T-helper 2 cell treated with Interferon-gamma antibody and Interleukin-4, amounts not matched to agents 100 ng/mL and 5 ng/mL, for 36 hours (primary cell): Measurements from ENCODE around the gene SMIM38. TPM values are rescaled to one million over a fixed set of nuclear protein-coding genes. Genes with fewer than 3 reads are reported as not detected.

Experiments
- intact Hi-C: fragments of 100-400 bp; cut with micrococcal nuclease; formaldehyde crosslinking; loops from one replicate; pipeline ENCODE4 v1.15.1; 2023
- total RNA-seq: library from RNA; stranded (reverse); gene quantifications from 2 replicates; pipeline ENCODE4 v1.2.3, GENCODE V29; 2022

Gene SMIM38
- total RNA-seq, 1 donor from 2014 or later: 0.43 TPM

DNA sequence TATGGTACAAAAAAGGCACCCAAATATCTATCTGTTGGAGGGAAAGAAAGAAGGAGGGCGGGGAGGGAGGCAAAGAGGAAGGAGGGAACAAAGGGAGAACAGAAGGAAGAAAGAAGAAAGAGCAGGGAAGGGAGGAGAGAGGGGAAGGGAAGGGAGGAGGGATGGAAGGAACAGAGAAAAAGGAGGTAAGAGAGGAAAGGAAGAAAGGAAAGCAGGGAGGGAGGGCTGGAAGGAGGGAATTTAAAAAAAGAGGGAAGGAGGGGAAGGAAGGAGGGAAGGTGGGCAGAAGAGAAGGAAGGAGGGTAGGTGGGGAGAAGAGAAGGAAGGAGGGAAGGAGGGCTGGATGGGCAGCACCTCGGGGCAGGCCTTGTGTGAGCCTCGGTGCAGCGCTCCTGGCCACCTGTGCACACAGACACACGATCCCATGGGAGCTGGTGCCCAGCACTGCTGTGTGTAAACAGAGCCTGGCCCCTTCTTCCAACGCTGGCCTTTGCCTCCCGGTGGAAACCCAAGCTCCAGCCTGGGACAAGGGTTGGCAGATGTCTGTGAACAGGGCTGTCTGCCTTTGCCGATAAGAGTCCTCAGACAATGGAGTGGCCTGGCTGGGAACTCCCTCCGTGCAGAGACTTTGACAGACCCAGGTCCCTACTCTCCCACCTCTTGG lies 23.2 kb downstream of the SMIM38 start:
- intact Hi-C loops: no loop called here

DNA sequence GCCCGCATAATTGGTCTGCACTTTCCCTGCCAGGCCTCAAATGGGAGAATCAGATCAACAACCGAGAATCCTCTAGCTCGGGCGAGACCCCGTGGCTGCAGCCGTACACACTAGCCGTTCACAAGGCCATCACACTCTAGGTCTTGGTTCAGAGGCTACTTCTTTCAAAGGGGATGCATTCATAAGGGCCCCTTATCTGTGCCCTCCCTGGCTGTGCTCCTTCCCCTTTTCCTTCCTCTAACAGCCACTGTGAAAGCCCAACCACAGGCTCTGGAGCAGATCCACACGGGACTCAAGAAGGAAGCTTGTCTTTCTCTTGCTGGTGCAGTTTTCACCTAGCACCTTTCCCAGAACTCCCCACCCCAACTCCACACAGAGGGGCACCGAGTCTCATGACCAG lies 24.5 kb downstream of the SMIM38 start:
- intact Hi-C loops: no loop called here

GRCh38 chr11:69180726-69181125 lies 25.0 kb downstream of the SMIM38 start:
- intact Hi-C loops: no loop called here

DNA sequence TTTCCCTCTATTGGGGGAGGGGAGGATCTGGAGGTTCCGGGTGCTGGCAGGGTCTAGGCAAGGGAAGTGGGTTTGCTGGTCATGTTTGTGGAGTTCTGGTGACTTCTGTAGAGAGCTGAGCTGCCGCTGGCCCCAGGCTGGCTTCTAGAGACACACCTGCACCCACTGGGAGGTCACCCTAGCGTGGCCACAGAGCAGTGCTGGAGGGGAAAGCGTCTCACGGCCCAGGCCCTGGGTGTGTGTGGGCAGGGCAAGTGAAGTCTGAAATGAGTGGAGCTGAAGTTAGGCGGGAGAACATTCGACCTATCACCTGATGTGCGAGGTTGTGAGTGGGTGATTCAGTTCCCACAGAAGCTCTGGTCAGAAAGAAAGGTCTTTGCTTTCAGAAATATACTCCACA lies 27.9 kb downstream of the SMIM38 start:
- intact Hi-C loops: no loop called here

DNA sequence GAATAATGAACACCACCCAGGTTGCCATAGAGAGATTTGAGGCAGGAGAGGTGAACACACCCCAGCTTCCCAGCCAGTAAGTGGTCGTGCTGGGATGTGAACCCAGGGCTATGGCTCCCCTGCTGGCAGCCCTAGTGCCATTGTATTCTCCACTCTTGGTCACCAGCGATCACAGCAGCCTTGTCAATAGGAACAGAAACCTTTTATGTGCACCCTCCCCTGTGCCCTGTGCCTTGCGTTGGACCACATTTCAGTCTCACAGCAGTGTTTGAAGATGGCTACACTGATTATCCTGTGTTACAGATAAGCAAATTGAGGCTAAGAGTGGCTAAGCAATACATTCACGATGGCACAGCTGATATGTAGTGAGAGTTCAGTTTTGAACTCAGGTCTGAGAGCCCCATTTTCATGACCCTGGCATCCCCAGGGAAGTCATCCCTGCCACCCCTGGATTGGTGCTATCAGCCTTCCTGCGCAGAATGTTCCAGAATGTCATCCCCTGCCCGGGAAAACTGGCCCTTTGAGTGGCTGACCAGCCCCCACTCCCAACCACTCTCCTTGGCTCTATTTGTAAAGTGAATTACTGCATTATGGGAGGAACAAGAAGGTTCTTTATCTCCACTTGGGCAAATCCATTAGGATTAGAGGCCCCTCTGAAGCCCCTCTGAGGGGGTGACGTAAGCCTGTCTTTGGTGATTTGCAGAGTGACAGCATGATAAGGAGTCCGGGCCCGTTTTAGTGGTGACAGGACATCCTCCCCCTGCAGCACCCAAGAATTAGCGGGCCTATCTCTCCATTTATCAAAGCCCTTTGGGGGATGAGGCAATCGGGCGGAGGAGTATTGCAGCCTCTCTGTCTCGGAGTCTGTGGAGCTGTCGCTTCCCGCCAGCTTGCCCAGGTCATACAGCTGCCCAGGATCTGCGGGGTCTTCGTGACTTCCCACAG lies 30.9 kb downstream of the SMIM38 start:
- intact Hi-C loops: no loop called here

- intact Hi-C loops: no loop called here
Measured at GRCh38 chr11:69187540-69188065, 31.9 kb downstream of the SMIM38 start.

DNA sequence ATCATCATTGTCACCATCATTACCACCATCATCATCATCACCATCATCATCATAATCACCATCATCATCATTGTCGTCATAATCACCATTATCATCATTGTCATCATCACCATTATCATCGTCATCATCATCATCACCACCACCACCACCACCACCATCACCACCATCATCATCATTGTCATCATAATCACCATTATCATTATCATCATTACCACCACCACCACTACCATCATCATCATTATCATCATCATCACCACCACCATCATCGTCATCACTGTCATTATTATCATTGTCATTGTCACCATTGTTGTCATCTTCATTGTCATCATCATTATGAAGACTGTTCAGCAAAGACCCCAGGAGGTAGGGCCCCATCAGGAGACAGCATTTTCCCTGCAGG lies 33.3 kb downstream of the SMIM38 start:
- intact Hi-C loops: no loop called here

DNA sequence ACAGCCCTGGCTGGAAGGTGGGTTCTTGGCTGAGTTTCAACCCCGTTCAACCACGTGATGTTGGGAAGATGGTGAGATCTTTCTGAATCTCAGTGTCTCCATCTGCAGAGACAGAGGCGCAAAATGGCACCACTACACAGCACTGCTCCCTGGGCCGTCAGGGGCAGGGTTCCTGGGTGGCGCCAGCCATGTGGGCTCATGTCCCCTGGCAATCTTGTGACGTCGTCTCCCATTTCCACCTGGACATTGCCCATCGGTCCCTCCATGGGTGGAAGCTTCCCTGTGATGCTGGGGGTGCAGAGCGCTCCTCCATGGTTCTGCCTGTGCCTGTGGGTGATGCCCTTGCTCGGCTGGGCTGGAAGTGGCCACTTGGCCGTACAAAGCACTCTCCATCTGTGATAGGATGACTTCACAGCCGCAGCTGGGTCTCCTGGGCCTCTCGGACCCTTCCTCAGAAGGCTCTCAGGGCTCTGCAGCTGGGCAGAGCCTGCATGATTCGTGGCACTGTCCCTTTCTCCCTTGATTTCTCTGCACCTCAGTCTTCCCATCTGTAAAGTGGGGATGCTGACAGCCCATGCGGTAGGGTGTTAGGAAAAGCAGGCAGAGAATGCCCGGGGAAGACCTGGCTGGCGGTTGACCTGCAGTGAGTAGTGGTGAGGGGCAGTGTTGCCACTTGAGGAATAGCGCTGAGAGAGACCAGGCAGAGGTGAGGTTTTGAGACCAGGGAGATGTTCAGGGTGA lies 35.2 kb downstream of the SMIM38 start:
- intact Hi-C loops: no loop called here

- intact Hi-C loops: no loop called here
Measured at GRCh38 chr11:69192301-69192721, 36.6 kb downstream of the SMIM38 start.

- intact Hi-C loops: no loop called here
Measured at GRCh38 chr11:69193151-69193550, 37.4 kb downstream of the SMIM38 start.

DNA sequence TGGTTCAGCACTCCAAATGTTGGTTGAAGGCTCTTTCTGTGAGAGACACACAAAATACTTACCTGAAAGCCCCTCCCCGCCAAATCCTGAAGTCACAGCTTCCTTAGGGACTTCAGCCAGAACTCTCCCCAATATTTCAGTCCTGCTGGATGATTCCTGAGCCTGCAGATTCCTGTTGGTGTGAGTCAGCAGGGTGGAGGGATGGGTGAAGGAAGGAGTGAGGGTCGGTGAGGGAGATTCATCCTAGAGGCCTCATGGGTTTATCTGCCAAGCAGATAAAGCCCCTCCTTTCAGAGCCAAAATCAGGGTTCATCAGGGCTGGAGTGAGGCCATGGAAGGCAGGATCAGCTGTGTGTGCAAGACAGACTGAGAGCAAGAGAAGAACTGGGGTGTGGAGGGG lies 37.9 kb downstream of the SMIM38 start:
- intact Hi-C loops: no loop called here

DNA sequence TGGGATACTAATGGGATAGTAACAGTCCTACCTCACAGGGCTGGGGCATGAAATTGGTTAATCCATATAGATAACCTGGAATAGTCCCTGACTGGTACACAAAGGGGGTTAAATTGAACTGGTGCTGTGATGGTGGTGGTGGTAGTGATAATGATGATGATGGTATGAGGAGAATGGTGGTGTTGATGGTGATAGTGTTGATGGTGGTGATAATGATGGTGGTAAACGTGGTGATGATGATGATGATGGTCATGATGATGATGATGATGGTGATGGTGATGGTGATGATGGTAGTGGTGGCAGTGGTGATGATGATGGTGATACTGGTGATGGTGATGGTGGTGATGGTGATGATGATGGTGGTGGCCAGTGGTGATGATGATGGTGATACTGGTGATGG lies 38.7 kb downstream of the SMIM38 start:
- intact Hi-C loops: no loop called here

- intact Hi-C loops: no loop called here
Measured at GRCh38 chr11:69194956-69195355, 39.2 kb downstream of the SMIM38 start.

DNA sequence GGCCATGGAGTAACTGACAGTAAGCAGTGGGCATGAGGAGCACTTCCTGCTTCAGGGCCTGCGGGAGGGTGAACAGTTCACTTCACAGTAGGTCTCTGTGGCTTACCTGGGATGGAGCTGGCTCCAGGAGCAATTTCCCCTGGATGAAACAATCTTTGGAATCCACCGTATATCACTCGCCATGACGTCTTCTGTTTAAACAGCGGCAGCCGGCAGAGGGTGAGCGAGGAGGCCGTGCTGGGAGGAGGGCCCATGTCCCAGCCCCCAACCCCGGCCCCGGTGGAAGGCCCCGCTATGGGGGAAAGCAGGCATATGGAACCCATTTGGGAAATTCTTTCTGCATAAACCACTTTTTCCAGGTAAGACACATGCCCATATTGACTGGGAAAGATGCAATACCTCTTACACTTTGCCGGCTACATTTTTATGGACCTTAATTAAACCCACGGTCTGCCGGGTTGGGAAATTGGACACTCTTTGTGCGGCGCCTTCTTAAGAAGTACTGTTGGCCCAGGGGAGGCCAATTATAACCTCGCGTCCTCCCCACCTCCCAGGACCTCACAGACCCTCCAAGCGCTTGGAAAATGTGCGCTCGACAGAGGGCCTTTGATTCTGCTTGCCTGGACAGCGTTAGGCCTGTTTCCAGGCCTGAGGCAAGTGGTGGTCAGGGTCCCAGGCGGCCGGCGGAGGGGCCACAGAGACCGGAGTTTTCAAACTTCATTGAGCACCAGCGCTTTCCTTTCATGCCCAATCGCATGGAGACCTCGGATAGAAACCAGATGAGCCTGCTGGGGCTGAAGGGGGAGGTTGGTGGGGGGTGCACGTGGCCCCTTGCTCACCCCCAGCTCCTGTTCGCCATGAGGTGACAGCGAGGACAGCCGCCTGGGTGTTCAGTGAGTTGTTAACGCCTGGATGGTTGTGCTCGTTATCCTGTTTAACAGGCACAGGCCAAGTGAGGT lies 40.4 kb downstream of the SMIM38 start:
- intact Hi-C loops: no loop called here

- intact Hi-C loops: no loop called here
Measured at GRCh38 chr11:69196783-69197169, 41.0 kb downstream of the SMIM38 start.

DNA sequence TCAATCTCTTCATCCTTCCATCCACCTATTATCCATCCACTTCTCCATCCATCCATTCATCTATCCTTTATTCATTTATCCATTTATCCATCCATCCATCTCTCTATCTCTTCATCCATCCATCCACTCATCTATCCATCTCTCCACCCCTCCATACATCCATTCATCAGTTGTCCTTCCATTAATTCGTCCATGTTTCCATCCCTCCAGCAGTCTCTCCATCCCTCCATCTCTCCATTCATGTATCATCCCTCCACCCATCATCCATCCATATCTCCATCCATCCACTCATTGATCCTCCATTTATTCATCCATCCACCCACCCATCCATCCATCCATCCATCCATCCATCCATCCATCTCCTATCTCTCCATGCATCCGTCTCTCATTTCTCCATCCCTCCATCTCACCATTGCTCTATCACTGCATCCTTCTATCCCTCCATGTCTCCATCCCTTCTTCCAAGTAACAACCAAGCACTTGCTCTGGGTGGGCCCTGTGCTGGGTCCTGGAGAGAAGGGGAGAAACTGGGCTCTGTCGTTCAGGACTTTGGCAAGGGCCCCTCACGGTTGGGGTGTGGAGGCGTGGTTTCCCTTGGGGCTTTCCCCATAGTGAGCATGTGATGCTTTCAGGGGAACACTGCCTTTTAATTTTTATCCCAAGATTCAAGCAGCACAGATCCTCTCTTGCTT lies 43.3 kb downstream of the SMIM38 start:
- intact Hi-C loops: no loop called here

- intact Hi-C loops: no loop called here
Measured at GRCh38 chr11:69199583-69200315, 44.0 kb downstream of the SMIM38 start.

GRCh38 chr11:69200331-69201065 lies 44.8 kb downstream of the SMIM38 start:
- intact Hi-C loops: no loop called here

DNA sequence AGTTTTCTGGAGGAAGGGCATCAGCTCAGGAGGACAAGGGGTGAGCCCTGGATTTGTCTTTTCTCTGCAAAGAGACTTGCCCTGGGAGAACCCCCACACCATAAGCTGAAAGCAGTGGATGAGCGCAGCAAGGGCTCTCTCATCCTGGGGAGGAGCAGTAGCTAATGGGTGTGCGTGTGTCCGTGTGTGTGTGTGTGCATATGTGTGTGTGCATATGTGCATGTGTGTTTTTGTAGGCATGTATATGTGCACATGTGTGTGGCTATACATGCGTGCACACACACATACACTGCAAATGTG lies 45.3 kb downstream of the SMIM38 start:
- intact Hi-C loops: no loop called here
